ENCODE measurements around the gene CYSLTR2.
A peak's percentile ranks its signal among the peaks of the same experiment; 100 is the strongest.

Gene CYSLTR2

GRCh38 chr13:48748681-48749080, 95.0 kb downstream of the CYSLTR2 start:
- DNase-seq = no peak

- DNase-seq = no peak
Observed at GRCh38 chr13:48749144-48749543, 95.4 kb downstream of the CYSLTR2 start.

- peak; percentile 56 to 60 for DNase-seq
Observed at GRCh38 chr13:48749699-48750473, 96.2 kb downstream of the CYSLTR2 start.

- no peak for DNase-seq
Observed at GRCh38 chr13:48750588-48751383, 97.1 kb downstream of the CYSLTR2 start.

DNA sequence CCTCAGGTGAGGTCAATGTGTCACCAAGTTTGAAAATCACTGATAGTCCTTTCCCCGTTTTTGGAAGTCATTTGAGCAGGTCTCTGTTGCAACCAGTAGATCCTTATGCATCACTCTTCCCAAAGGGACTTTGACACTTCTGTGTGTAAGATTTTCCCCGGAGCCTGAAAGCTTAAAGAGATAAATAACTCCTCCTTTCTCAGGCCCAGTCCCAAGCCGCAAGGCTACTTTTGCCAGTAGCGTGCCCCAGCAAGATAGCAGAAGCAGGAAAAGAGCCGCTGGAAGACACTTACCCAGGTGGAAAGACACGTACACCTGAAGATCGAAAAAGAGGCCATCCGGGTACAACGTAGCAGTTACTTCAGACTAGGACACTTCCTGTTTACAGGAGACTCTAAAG, 106.9 kb downstream of the CYSLTR2 start:
- DNase-seq = no peak
